Natural killer cell (primary cell): ENCODE results near the gene ITGA2. TPM values are rescaled to one million over a fixed set of nuclear protein-coding genes. Genes with fewer than 3 reads are reported as not detected.

ENCODE experiments used
- ATAC-seq, 3 donors: fragments of 150-1000 bp in 2 of 3; fragments of 200-7000 bp in 1 of 3; cut with Tn5 transposase; 1 replicate in 1 of 3; 2 replicates in 2 of 3; pipeline ENCODE4 v1.10.0; 2021; ENCODE audit warnings: mild to moderate bottlenecking in 2 of 3, moderate library complexity in 2 of 3
- DNase-seq, 2 donors: peaks; one replicate each; pipeline versions ENCODE4 v3.0.0 to v3.0.0-alpha.2; 2013 to 2021; ENCODE audit warnings: mixed read lengths in 1 of 2
- H3K27ac ChIP-seq: one replicate; pipeline ENCODE4 v1.5.1; 2013; ENCODE audit warnings: mild to moderate bottlenecking, low read length
- H3K27me3 ChIP-seq: one replicate; pipeline ENCODE4 v1.6.1; 2013; ENCODE audit warnings: low read length; ENCODE audit not compliant: control insufficient read depth, insufficient read depth
- H3K36me3 ChIP-seq: one replicate; pipeline ENCODE4 v1.6.1; 2013; ENCODE audit warnings: low read length; ENCODE audit not compliant: control insufficient read depth, insufficient read depth
- H3K4me1 ChIP-seq: one replicate; pipeline ENCODE4 v1.6.1; 2013; ENCODE audit warnings: low read length; ENCODE audit not compliant: control insufficient read depth, insufficient read depth
- H3K4me3 ChIP-seq: one replicate; pipeline ENCODE4 v1.5.1; 2013; ENCODE audit warnings: low read length
- H3K9me3 ChIP-seq: one replicate; pipeline ENCODE4 v1.6.1; 2013; ENCODE audit warnings: low read length; ENCODE audit not compliant: control insufficient read depth, insufficient read depth
- H3K27ac Mint-ChIP-seq, 2 donors: one replicate each; pipeline ENCODE4 v1.8.0; 2022; ENCODE audit warnings: mild to moderate bottlenecking in 2 of 2, mixed read lengths in 2 of 2, moderate library complexity in 1 of 2
- H3K27me3 Mint-ChIP-seq, 2 donors: one replicate each; pipeline ENCODE4 v1.8.0; 2022; ENCODE audit warnings: low read depth in 2 of 2, mixed read lengths in 2 of 2
- H3K36me3 Mint-ChIP-seq: one replicate; pipeline ENCODE4 v1.8.0; 2022; ENCODE audit warnings: mixed read lengths
- H3K4me1 Mint-ChIP-seq, 2 donors: one replicate each; pipeline ENCODE4 v1.8.0; 2022; ENCODE audit warnings: mixed read lengths in 2 of 2
- H3K4me3 Mint-ChIP-seq: one replicate; pipeline ENCODE4 v1.8.0; 2022; ENCODE audit warnings: mild to moderate bottlenecking, moderate library complexity, mixed read lengths
- H3K9me3 Mint-ChIP-seq, 2 donors: one replicate each; pipeline ENCODE4 v1.8.0; 2022; ENCODE audit warnings: mixed read lengths in 2 of 2
- CTCF ChIP-seq: fragments of 200-600 bp; IDR thresholded peaks from one replicate; pipeline ENCODE4 v1.8.0; 2022; ENCODE audit warnings: antibody characterized with exemption
- WGBS: methylation state at CpG from one replicate; pipeline ENCODE4 v1.1.7; 2013; ENCODE audit warnings: missing lambda C conversion rate; ENCODE audit not compliant: insufficient coverage; 5-methylcytosine and 5-hydroxymethylcytosine counted together
- intact Hi-C: fragments of 100-400 bp; cut with micrococcal nuclease; formaldehyde crosslinking; loops from one replicate; pipeline ENCODE4 v1.14.2; 2022
- total RNA-seq, 4 donors: library from RNA; stranded (reverse); fragments of 120-200 nt in 1 of 4; gene quantifications; one replicate each; pipeline versions ENCODE4 v1.2.3 to v1.2.4, GENCODE V29; 2013 to 2022

Gene ITGA2
- total RNA-seq, 3 donors from 2014 or later (not counting 1 experiment from before 2014, with no cell fraction given): 0.11 to 0.26 (median 0.20) TPM

- intact Hi-C loops: no loop called here
- Histone ChIP-seq H3K4me1 (peaks cover 8% of the 10 kb centered on the region), H3K9me3 (no peaks in the 10 kb centered on the region), H3K4me3 (no peak overlapping the region), H3K27me3 (no peaks in the 10 kb centered on the region), H3K27ac (no peak overlapping the region), H3K36me3 (no peaks in the 10 kb centered on the region)
- H3K27ac Mint-ChIP-seq: no peak overlapping the region
- peaks cover 15 to 19% of the 10 kb centered on the region in 2 donors for H3K4me1 Mint-ChIP-seq
- 91% methylated on average over 9 of the region's 9 CpGs for WGBS
- TF ChIP-seq CTCF: no peak
- no peaks in the 10 kb centered on the region for H3K36me3 Mint-ChIP-seq
- DNase-seq: no peak
- no peak for ATAC-seq
- peaks cover 11 to 24% of the 10 kb centered on the region in 2 donors for H3K27me3 Mint-ChIP-seq
- H3K9me3 Mint-ChIP-seq: no peaks in the 10 kb centered on the region
- H3K4me3 Mint-ChIP-seq: no peak overlapping the region
Measured at GRCh38 chr5:53113947-53114346, 124.8 kb downstream of the ITGA2 start.

DNA sequence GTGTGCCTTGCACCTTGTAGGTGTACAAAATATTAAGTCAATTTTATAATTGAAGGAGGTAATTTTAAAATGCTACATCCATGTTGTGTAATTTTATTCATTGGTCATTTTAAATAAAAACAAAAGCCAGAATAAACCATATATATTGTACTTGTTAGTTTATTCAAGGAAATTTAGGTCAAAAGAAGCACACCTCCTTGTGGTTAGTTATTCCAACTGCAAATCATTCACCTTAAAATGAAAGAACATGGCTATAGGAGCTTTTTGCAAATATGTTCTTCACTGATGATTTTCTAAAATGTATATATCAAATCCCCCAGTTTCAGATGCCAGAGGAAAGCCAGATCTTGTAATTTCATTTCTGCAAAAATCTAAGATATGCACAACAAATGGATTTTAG, 125.8 kb downstream of the ITGA2 start:
- no peaks in the 10 kb centered on the region for H3K9me3 ChIP-seq
- Mint-ChIP-seq H3K36me3 (no peaks in the 10 kb centered on the region), H3K27ac (no peak overlapping the region), H3K9me3 (no peaks in the 10 kb centered on the region), H3K27me3 (peaks cover 13 to 28% of the 10 kb centered on the region in 2 donors), H3K4me1 (peaks cover 8 to 11% of the 10 kb centered on the region in 2 donors), H3K4me3 (no peak overlapping the region)
- intact Hi-C loops: no loop called here
- ATAC-seq (no peak), DNase-seq (no peak)
- no peaks in the 10 kb centered on the region for H3K36me3 ChIP-seq
- H3K27me3 ChIP-seq: no peaks in the 10 kb centered on the region
- no peak overlapping the region for H3K27ac ChIP-seq
- H3K4me3 ChIP-seq: no peak overlapping the region
- no peak for TF ChIP-seq CTCF
- H3K4me1 ChIP-seq: peaks cover 4% of the 10 kb centered on the region

GRCh38 chr5:53116597-53116996, 127.4 kb downstream of the ITGA2 start:
- intact Hi-C loops: no loop called here
- no peaks in the 10 kb centered on the region for H3K36me3 Mint-ChIP-seq
- TF ChIP-seq CTCF: no peak

GRCh38 chr5:53118879-53119278, 129.7 kb downstream of the ITGA2 start:
- Mint-ChIP-seq H3K36me3 (no peaks in the 10 kb centered on the region), H3K9me3 (no peaks in the 10 kb centered on the region), H3K4me1 (no peaks in the 10 kb centered on the region), H3K27me3 (peaks cover 16 to 36% of the 10 kb centered on the region in 2 donors), H3K27ac (no peak overlapping the region), H3K4me3 (no peak overlapping the region)
- WGBS: 93% methylated on average over 5 of the region's 5 CpGs
- no peak overlapping the region for H3K4me3 ChIP-seq
- no peaks in the 10 kb centered on the region for H3K4me1 ChIP-seq
- no peaks in the 10 kb centered on the region for H3K9me3 ChIP-seq
- ATAC-seq (no peak), DNase-seq (no peak)
- H3K27me3 ChIP-seq: no peaks in the 10 kb centered on the region
- no peak overlapping the region for H3K27ac ChIP-seq
- H3K36me3 ChIP-seq: no peaks in the 10 kb centered on the region
- TF ChIP-seq CTCF: no peak
- intact Hi-C loops: no loop called here

More at GRCh38 chr5:53116597-53116996, 127.4 kb downstream of the ITGA2 start:
- no peaks in the 10 kb centered on the region for H3K4me1 ChIP-seq
- H3K4me3 Mint-ChIP-seq: no peak overlapping the region
- 67% methylated on average over 1 of the region's 1 CpG for WGBS
- no peaks in the 10 kb centered on the region for H3K9me3 ChIP-seq
- H3K9me3 Mint-ChIP-seq: no peaks in the 10 kb centered on the region
- H3K27ac ChIP-seq: no peak overlapping the region
- ATAC-seq (no peak), DNase-seq (no peak)
- peaks cover 13 to 36% of the 10 kb centered on the region in 2 donors for H3K27me3 Mint-ChIP-seq
- no peaks in the 10 kb centered on the region for H3K4me1 Mint-ChIP-seq
- H3K36me3 ChIP-seq: no peaks in the 10 kb centered on the region
- no peak overlapping the region for H3K27ac Mint-ChIP-seq
- H3K4me3 ChIP-seq: no peak overlapping the region
- no peaks in the 10 kb centered on the region for H3K27me3 ChIP-seq
